ENCODE data around the gene SPDYE6. TPM values are rescaled to one million over a fixed set of nuclear protein-coding genes. Genes with fewer than 3 reads are reported as not detected.
A peak's percentile ranks its signal among the peaks of the same experiment; 100 is the strongest.

The SPDYE6 gene
- total and polyA plus RNA-seq, 2 of the 4 experiments (the other 2 are of a cell fraction) = not detected

- dilution Hi-C loops (cut with HindIII; ENCODE audit: low sequenced_read_pairs, unreplicated experiment) = no loop called here
- no peak overlapping the region for H3K23ac ChIP-seq (ENCODE audit: low read depth, low read length)
- no TSS peak for BruUV-seq (replicated peaks)
- H3K4ac ChIP-seq (ENCODE audit: low read depth, low read length) = no peak overlapping the region
- H3K18ac ChIP-seq (ENCODE audit: low read depth, low read length) = no peak overlapping the region
- H2AK5ac ChIP-seq (ENCODE audit: low read depth, low read length) = no peak overlapping the region
- POLR2A ChIA-PET (ENCODE audit: unreplicated experiment) = no interaction called here
- no peak overlapping the region for H3K14ac ChIP-seq (replicated peaks; ENCODE audit: low read depth, low read length)
- H3K79me1 ChIP-seq (ENCODE audit: low read depth in 1 of 2, low read length in 2 of 2) = no peaks in the 10 kb centered on the region
- in situ Hi-C loops (cut with MboI; ENCODE audit: low sequenced_read_pairs) = no loop called here
- TF ChIP-seq RAD21 (IDR thresholded peaks at IDR 0.05; ENCODE audit: low read length) (peak; percentile 10; the same call in 1 of the 2 replicates), CEBPB (IDR thresholded peaks at IDR 0.05; ENCODE audit: low read depth, low read length) (no peak), RCOR1 (IDR thresholded peaks at IDR 0.05; ENCODE audit: insufficient replicate concordance, low read length) (no peak), FOS (IDR thresholded peaks at IDR 0.05; ENCODE audit: low read depth, low read length) (no peak)
- ATAC-seq (ENCODE audit: low read depth) = no peak
- H3K9ac ChIP-seq (ENCODE audit: low read depth, low read length) = no peak overlapping the region
- no peak overlapping the region for H3K4me2 ChIP-seq (ENCODE audit: low read depth, low read length)
- H3K56ac ChIP-seq (ENCODE audit: extremely low read depth, insufficient read depth, low read length) = no peak overlapping the region
- H3K9me1 ChIP-seq (ENCODE audit: insufficient read depth, low read length) = no peaks in the 10 kb centered on the region
- DNase-seq = no peak
- H4K20me1 ChIP-seq (ENCODE audit: insufficient read depth, low read length) = no peaks in the 10 kb centered on the region; the same call in 1 of the 2 replicates
- no peak overlapping the region for H4K8ac ChIP-seq (ENCODE audit: low read depth in 2 of 2, low read length in 2 of 2)
- H4K5ac ChIP-seq (ENCODE audit: low read depth, low read length) = no peak overlapping the region
- no peak overlapping the region for H2BK5ac ChIP-seq (ENCODE audit: low read depth, low read length, poor library complexity, severe bottlenecking)
- no peak overlapping the region for H2BK120ac ChIP-seq (ENCODE audit: low read depth, low read length)
- no peak overlapping the region for H3K4me3 ChIP-seq (ENCODE audit: insufficient read depth, low read depth, low read length)
- H2AK9ac ChIP-seq (replicated peaks; ENCODE audit: low read depth, low read length, poor library complexity) = no peak overlapping the region
- no peaks in the 10 kb centered on the region for H3K4me1 ChIP-seq (ENCODE audit: control insufficient read depth, insufficient read depth, low read length)
- H3K27ac ChIP-seq (ENCODE audit: insufficient read depth, low read length) = no peak overlapping the region
- H3K9me3 ChIP-seq (ENCODE audit: control insufficient read depth, insufficient read depth, low read length) = no peaks in the 10 kb centered on the region
- H2BK20ac ChIP-seq (ENCODE audit: low read depth, low read length) = no peak overlapping the region
- CTCF ChIA-PET = no interaction called here
- peaks cover 2% of the 10 kb centered on the region; the same call in 1 of the 2 replicates for H3K27me3 ChIP-seq (ENCODE audit: control insufficient read depth, insufficient read depth, low read length)
- H4K91ac ChIP-seq (ENCODE audit: insufficient read depth, low read depth, low read length) = no peak overlapping the region
- 55% methylated on average over 56 of the region's 84 CpGs; no CpG with 5 or more reads in 1 of the 2 experiments for WGBS, 2 experiments (ENCODE audit: extremely low coverage in 2 of 2, insufficient read length in 1 of 2)
- intact Hi-C loops (cut with micrococcal nuclease) = no loop called here
- H2BK15ac ChIP-seq (ENCODE audit: low read depth, low read length) = no peak overlapping the region
- no peak overlapping the region for H2AFZ ChIP-seq (replicated peaks; ENCODE audit: low read length, poor library complexity)
- H3K36me3 ChIP-seq (ENCODE audit: control insufficient read depth, insufficient read depth, low read length) = no peaks in the 10 kb centered on the region
Measured at GRCh38 chr7:102300643-102301221, 55.5 kb downstream of the SPDYE6 start.

Data from IMR-90 (cell line).